HuH-7 (cell line): ENCODE data around the gene RPUSD1.
"Not testable (repeated sequence)": the region's sequence is repeated elsewhere in the genome, so short reads cannot be mapped to it uniquely, and the experiment has no call there.

Experiments
- DNase-seq: peaks from one replicate; pipeline ENCODE4 v3.0.0; 2011; ENCODE audit warnings: low spot score

RPUSD1 gene

DNA sequence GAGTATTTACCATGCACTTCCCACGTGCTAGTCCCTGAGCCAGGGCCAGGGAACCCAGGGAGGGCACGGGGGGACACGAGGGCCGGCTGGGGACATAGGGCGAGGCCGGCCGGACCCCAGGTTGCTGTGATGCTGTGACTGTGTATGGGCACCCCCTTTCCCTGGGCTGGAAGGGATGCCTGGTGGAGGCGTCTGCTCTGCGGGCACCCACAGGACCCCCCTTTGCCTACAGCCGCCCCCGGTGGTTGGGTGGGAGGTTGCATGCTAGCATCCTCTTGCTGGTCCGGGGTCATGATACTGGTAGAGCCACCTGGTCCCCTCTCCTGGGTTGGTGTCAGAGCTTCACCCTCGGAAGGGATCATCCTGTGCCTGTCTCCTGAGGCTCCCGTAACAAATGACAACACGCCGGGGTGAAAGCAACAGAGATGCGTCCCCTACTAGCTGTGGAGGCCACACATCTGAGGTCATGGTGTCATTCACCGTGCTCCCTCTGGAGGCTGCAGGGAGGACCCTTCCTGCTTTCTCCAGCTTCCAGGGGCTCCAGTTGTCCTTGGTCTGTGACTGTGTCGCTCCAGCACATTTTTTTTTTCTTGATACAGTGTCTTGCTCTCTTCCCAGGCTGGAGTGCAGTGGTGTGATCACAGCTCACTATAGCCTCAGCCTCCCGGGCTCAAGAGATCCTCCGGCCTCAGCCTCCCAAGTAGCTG is 44.2 kb downstream of the RPUSD1 start:
- DNase-seq = no peak

DNA sequence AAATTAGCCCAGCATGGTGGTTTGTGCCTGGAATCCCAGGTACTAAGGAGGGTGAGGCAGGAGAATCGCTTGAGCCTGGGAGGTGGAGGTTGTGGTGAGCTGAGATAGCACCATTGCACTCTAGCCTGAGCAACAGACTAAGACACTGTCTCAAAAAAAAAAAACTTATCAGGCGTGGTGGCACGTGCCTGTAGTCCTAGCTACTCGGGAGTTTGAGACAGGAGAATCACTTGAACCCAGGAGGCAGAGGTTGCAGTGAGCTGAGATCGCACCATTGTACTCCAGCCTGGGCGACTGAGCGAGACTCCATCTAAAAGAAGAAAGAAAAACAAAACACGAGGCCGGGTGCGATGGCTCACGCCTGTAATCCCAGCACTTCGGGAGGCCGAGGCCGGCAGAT is 45.3 kb downstream of the RPUSD1 start:
- DNase-seq = not testable (repeated sequence)

DNA sequence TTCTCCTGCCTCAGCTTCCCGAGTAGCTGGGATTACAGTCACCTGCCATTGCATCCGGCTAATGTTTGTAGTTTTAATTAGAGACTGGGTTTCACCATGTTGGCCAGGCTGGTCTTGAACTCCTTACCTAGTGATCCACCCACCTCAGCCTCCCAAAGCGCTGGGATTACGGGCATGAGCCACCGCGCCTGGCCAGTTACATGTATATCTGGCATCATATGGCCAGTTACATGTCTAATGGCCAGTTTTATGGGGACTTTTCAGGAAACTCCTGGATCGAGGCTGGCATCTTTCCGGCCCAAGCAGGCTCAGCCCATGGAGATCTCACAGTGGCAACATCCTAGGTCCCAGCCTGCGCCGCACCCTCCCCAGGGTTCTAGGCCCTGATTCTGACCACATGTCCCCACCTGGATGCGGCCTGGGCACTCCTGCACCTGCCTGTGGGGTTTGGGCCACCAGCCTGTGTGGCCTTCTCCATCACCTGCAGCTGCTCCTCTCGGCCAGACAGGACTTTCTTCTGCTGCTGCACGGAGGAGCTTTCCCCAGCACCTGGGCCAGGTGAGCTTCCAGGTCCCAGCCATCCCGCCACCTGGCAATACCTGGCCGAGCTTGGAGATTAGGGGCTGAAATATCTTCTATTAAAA is 46.1 kb downstream of the RPUSD1 start:
- DNase-seq = no peak

DNA sequence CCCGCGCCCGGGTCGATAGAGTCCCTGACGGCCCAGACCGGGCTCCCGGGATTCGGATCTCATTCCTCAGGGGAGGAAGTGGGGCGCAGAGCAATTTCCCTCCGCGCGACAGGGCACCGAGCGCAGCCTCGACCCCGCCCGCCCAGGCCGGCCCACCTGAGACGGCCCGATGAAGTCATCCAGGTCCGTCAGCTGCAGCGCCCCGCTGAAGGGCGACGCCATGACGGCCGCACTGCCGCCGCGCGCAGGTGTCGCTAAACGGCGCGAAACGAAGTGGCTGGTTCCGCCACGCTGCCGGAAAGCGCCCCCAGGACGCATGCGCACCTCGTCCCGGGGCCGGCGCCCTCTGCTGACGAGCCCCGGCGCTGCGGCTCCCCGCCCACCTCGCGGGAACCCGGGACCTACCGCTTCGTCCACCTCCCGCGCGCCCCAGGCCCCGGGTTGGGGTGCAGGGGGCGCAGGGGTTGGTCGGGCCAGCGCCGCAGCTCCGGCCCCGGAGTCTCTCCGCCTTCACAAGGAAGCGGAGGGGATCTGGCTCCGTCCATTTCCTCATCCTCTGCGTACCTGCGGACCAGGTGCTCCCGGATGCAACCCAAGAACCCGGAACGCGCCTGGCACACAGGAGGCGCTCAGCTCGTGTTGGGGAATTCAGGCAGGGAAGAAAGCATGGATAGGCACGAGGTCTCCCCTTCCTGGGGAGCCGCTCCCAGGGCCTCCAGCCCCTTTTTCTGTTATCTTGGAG is 47.2 kb downstream of the RPUSD1 start, which contains the start of gene CIAO3:
TSS of gene CIAO3 (minus strand) at position 234 of the 742 bp plus-strand sequence. CDS start at position 222, 12 bp downstream.
- DNase-seq = peak; percentile 79

DNA sequence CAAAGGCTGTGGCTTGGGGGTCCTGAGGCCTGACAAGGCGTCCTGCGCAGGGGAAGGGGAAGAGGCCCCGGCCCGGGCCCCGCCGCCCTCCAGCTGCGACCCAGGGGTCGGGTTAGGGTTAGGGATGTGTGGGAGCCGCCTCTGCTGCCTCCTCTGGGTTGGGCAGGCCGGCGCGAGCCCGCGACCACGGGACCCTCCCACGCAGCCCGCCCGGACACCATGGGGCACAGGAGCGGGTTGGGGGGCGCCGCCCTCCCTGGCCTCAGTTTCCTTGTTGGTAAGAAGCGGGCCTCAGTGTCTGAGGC is 47.8 kb downstream of the RPUSD1 start:
- DNase-seq = no peak

DNA sequence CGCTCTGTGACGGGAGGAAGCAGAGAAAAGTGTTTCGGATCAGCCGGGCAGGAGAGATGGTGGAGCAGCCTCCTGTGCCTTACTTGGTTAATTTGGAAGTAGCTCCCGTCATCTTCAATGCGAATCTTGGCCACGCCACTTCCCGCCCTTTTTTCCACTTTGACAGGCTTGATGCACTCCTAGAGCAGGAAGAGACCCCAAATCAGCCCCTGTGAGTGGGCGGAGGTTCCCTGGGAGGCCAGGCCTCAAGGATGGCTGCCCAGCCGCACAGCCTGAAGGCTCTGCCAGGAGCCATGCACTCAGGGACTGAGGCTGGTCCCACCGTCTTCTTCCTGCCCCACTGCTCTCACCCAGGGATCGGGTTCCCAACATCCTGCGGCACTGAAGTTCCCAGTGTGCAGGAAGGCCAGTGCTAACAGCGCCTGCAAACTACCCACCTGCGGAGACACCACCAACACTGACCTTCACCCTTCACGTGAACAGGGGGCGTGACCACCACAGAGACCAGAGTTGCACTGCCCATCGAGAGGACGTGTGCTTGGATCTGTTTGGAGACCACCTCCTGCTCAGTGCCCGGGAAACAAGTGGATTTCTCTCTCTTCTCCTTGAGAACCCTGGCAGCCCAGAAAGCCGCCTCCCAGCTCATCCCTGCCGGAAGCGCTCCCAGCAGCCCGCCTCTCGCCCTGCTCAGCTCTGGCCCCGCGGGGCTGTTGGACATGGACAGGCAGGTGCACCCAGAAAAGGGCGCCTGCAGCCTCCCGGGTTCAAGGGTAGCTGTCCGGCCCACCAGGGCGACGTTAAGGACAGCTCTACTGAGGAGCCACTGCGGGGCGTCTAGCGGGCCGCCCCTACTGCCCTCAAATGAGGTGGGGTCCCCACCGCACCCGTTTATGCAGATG is 48.4 kb downstream of the RPUSD1 start:
- DNase-seq = peak; percentile 37

DNA sequence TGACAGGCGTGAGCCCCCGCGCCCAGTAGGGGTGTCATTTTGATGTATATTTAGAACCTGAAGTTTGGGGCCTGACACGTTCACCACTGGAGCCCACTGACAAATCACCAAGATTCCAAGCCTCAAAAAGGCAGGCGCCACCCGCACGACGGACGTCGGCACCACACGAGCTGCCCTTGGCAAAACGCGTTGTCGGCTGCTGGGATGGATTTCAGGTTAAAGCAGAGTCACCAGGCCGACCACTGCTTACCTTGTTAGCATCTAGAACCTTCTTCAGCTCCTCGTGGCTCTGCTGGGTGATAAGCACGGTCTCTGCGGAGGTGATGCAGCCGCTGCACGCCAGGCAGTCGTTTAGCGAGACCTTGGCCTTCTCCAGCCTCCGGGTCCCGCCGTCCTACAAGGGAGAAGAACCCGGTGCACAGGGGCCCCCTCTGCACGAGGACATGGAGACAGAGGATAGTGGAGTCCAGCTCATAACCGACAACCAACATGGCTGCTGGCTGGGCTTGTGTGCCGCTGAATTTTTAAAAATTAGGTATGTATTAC is 51.2 kb downstream of the RPUSD1 start:
- DNase-seq = no peak

DNA sequence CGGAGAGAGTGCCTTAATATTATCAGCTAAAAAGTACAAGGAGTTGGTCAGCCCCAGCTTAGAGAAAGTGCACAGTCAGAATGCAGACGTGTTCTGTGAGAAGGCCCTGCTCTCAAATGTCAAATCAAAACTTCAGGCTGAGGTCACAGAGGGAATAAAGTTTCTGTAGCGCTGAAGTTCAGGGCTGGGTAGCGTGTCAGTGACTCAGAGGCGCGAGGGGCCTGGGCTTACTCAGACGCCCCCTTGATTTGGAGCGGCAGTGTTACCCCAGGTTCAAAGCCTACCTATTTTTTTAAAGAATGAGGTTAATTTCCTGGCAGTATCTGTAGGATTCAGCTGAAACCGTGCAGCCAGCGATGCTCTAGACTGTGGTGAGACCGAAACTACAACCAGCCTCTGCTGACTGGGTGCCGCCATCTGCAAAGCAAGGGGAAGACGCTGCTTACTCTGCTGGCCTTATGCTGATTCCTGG is 52.2 kb downstream of the RPUSD1 start:
- DNase-seq = no peak

DNA sequence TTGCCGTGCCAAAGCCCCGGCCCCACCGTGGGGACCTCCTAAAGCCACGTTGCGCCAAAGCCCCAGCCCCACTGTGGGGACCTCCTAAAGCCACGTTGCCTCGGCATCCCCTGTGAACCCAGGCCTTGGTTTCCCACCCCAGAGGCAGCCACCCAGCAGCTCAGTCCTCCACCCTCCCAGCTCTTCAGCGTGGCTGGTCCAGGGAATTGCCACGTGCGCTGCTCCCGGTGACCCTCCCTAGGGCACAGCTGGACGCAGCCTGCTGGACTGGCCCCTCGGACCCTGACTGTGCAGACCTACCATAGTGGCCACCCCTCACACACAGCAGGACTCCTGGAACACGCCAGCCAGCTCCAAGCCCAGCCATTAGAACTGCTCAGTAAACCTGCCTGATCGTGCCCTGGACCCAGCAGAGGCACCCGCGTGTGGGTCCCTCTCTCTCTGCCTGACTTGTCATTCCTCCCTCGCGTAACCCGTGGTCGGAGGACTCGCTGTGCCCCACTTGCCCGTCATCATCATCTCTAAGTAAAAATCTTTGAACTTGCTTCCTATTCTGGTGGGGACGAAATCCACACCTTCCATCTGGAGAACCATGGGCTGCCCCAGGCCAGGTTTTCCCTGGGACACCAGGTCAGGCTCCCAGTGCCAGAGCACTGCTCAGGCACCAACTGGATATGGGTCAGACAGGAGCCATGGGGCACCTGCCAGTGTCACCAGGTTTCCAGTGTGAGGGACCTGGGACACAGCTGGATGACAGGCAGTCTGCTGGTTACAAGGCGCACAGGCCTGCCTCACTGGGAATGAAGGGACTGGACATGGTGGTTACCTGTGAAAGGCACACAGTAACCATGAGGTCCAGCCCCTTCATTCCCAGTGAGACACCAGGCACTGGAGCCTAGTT is 53.0 kb downstream of the RPUSD1 start:
- no peak for DNase-seq
